Activated CD8-positive, alpha-beta memory T cell treated with anti-CD3 and anti-CD28 coated beads, Interleukin-2, amount 50 U/mL, for 24 hours (primary cell): ENCODE measurements around the gene BCL2L13.
"Not testable (repeated sequence)": the region's sequence is repeated elsewhere in the genome, so short reads cannot be mapped to it uniquely, and the experiment has no call there.

Experiments used
- DNase-seq: peaks from one replicate; pipeline ENCODE4 v3.0.0-alpha.2; 2020; ENCODE audit errors: extremely low read depth

BCL2L13 gene

GRCh38 chr22:17634696-17635095 is 3.9 kb upstream of the BCL2L13 start:
- no peak for DNase-seq

GRCh38 chr22:17636850-17637249 is 1.7 kb upstream of the BCL2L13 start:
- DNase-seq: not testable (repeated sequence)

DNA sequence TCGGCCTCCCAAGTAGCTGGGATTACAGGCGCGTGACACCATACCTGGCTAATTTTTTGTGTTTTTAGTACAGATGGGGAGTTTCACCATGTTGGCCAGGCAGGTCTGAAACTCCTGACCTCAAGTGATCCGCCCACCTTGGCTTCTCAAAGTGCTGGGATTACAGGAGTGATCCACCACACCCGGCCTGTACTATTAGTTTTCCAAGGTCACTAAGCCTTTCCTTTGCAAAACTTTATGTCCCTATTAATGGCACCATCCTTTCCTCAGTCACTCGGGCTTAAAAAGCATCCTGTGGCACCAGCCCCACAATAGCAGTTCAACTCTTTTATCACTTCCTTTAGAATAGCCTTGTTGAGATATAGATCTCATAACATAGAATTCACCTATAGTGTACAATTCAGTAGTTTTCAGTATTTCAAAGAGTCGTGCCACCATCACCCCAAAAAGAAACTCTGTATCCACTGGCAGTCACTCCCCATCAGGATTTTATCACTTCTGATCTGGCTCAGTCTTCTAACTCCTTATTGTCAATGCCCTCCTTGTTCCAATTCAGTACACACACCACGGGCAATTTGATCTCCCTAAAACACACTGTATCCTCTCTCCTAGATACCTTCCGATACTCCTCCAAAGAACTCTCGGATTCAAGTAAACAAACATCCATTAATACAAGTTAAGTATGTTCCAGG is 921 bp upstream of the BCL2L13 start:
- DNase-seq: no peak

GRCh38 chr22:17638182-17638431 is 450 bp upstream of the BCL2L13 start:
- DNase-seq: no peak

DNA sequence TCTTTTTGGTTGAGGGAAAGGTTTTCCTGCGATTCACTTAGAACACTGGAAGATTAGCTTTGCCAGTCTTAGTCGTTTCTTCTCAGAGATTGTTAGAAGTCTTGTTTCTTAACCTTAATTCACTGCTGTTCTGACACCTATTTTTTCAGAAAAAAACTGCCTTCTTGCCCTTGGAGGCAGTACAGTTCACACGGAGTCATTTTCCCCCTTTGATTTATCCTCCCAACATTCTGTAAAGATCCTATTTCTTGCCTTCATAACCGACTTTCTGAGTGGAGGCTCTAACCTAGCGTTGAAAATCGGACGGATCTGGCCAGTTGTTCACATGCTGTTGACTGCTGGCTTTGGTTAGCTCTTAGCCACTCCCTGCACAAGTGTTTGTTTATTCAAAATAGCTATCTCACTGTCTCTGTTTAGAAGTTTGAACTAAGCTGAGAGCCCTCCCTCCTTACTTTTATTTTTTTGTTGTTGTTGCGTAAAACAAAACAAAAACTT is 737 bp downstream of the BCL2L13 start:
- DNase-seq: no peak

- no peak for DNase-seq
Observed at GRCh38 chr22:17641269-17641668, 2.7 kb downstream of the BCL2L13 start.

DNA sequence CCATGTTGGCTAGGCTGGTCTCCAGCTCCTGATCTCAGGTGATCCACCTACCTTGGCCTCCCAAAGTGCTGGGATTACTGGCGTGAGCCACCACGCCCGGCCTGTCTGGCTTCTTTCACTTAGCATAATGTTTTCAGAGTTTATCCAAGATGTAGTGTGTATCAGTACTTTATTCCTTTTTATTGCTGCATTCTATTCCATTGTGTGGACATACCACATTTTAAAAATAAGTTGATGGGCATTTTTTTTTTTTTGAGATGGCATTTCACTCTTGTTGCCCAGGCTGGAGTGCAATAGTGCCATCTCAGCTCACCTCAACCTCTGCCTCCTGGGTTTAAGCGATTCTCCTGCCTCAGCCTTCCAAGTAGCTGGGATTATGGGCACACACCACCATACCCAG is 3.8 kb downstream of the BCL2L13 start:
- not testable (repeated sequence) for DNase-seq

DNA sequence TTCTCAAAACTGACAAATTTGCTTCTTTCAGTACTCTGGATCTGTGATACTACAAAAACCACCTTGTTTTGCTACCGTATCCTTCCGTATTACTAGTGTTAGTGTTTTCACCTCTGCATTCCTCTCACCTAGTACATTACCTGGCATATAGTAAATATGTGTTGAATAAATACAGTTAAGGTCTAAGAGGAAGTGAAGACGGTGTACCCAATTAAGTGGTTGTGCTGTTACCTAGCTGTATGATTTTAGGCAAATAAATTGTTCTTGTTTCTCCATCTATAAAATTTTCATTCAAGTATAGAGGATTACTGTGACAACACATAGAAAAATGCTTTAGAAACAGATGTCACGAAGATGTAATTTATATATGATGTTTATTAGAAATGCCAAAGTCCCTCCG is 8.9 kb downstream of the BCL2L13 start:
- DNase-seq: no peak

GRCh38 chr22:17647991-17648390 is 9.4 kb downstream of the BCL2L13 start:
- DNase-seq: no peak

GRCh38 chr22:17648569-17648968 is 10.0 kb downstream of the BCL2L13 start:
- no peak for DNase-seq

DNA sequence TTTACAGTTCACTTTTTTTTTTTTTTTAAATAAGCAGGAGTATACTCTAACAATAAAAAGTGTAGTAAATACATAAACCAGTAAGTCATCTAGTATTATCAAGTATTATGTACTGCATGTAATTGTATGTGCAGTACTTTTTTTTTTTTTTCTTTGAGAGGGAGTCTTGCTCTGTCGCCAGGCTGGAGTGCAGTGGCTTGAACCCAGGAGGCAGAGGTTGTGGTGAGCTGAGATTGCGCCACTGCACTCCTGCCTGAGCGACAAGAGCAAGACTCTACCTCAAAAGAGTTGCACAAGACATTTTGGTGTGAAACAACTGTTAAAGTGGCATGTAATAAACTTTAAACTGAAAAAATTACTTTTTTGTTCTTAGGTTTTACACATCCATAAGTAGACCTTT is 16.7 kb downstream of the BCL2L13 start:
- no peak for DNase-seq

DNA sequence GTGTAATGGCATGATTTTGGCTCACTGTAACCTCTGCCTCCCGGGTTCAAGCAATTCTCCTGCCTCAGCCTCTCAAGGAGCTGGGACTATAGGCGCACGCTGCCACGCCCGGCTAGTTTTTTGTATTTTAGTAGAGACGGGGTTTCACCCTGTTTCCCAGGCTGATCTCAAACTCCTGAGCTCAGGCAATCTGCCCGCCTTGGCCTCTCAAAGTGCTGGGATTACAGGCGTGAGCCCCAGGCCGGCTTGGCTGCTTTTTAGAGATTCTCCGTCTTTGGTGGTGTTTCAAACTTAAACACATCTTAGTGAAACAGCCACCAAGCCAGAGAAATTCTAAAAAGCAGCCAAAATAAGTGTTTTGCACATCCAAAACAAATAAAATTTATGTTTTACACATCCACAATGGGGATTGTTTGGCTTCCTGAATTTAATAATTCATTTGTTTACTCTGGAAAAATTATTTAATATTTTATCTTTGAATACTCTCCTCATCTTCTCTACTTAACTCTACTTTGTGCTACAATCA is 18.4 kb downstream of the BCL2L13 start:
- no peak for DNase-seq

DNA sequence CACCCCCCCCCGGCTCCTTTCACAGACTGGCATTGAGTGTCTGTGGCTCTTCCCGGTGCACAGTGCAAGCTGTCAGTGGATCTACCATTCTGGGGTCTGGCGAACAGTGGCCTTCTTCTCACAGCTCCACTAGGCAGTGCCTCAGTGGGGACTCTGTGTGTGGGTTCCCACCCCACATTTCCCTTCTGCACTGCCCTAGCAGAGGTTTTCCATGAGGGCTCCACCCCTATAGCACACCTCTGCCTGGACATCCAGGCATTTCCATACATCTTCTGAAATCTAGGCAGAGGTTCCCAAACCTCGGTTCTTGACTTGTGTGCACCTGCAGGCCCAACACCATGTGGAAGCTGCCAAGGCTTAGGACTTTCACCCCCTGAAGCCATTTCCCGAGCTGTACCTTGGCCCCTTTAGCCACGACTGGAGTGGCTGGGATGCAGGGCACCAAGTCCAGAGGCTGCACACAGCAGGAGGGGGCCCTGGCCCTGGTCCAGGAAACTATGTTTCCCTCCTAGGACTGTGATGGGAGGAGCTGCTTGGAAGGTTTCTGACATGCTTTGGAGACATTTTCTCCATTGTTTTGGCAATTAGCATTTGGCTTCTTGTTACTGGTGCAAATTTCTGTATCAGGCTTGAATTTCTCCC is 26.0 kb downstream of the BCL2L13 start:
- DNase-seq: no peak

- no peak for DNase-seq
Observed at GRCh38 chr22:17665248-17665647, 26.7 kb downstream of the BCL2L13 start.

DNA sequence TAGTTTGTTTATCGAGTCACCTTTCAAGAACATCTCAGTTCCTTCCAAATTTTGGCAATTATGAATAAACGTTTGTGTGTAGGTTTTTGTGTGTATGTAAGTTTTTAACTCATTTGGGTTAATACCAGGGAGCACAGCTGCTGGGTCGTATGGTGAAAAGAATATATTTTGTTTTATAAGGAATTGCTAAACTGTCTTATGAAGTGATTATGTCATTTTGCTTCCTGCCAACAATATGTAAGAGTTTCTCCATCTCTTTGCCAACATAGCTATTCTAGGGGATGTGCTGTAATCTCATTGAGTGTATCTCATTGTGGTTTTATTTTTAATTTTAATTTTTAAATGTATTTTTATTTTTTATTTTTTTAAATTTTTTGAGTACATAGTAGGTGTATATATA is 27.3 kb downstream of the BCL2L13 start:
- no peak for DNase-seq

DNA sequence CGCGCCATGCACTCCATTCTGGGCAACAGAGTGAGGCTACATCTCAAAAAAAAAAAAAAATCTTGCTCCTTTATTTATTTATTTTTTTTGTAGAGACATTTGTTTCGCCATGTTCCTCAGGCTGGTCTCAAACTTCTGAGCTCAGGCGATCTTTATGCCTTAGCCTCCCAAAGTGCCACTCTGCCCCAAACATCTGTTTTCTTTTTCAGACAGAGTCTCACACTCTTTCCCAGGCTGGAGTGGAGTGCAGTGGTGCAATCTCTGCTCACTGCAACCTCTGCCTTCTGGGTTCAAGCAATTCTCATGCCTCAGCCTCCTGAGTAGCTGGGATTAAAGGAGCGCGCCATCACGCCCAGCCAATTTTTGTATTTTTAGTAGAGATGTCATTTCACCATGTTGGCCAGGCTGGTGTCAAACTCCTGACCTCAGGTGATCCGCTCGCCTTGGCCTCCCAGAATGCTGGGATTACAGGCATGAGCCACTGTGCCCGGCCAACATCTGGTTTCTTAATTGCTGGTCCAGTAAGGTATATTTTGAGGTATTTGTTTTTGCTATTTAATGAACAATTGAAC is 33.0 kb downstream of the BCL2L13 start:
- not testable (repeated sequence) for DNase-seq

- no peak for DNase-seq
Observed at GRCh38 chr22:17672417-17672991, 33.9 kb downstream of the BCL2L13 start.

DNA sequence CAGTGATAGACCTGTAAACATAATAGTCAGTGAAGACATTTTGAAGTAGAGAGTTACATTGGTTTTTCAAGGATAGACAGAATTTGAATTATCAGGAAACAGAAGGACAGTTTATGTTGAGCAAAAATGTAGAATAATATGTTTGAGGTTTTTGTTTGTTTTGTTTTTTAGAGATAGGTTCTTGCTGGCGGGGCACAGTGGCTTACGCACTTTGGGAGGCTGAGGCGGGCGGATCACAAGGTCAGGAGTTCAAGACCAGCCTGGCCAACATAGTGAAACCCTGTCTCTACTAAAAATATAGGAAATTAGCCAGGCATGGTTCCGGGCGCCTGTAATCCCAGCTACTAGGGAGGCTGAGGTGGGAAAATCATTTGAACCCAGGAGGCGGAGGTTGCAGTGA is 35.6 kb downstream of the BCL2L13 start:
- DNase-seq: no peak

- no peak for DNase-seq
Observed at GRCh38 chr22:17675584-17675983, 37.0 kb downstream of the BCL2L13 start.

- no peak for DNase-seq
Observed at GRCh38 chr22:17678817-17679385, 40.3 kb downstream of the BCL2L13 start.

- DNase-seq: no peak
Observed at GRCh38 chr22:17684245-17684644, 45.7 kb downstream of the BCL2L13 start.

DNA sequence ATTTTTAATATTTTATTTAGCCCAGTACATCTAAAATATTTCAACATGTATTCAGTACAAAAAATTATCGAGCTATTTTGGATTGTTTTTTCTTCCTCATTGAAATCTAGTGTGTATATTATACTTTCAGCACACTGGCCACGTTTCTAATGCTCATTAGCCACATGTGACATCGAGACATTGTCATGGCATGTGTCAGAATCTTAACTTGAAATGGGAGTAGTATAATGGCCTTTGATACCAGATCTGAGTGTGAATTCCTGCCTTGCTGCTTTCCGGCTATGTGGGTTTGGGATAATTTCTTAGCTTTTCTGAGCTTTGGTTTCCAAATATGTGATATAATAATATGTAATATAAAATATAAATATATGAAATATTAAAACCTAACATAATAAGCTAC is 54.3 kb downstream of the BCL2L13 start:
- DNase-seq: no peak

GRCh38 chr22:17694193-17694592 is 55.6 kb downstream of the BCL2L13 start:
- DNase-seq: no peak
